PC-9 (cell line): ENCODE data around the gene PMM2. TPM values are rescaled to one million over a fixed set of nuclear protein-coding genes. Genes with fewer than 3 reads are reported as not detected.

Source experiments
- BruUV-seq: library from RNA; stranded (reverse); fragments of 400-500 nt; replicated peaks from 2 replicates; lab custom pipeline; 2021; lab: Mats Ljungman, UMichigan
- CTCF ChIA-PET: fragments of 300-600 bp; sonication (Branson Sonifier 250); formaldehyde crosslinking; loops from one replicate; lab custom pipeline; 2022; ENCODE audit warnings: antibody characterized with exemption; lab: Charles Lee
- POLR2A ChIA-PET: fragments of 300-600 bp; sonication (Branson Sonifier 250); formaldehyde crosslinking; loops from one replicate; lab custom pipeline; 2022; ENCODE audit warnings: antibody characterized with exemption; ENCODE audit not compliant: unreplicated experiment; lab: Charles Lee
- DNase-seq, 2 experiments: peaks; one replicate each; pipeline versions ENCODE4 v3.0.0 to v3.0.0-alpha.2; 2015 to 2022; ENCODE audit warnings: mixed read lengths in 1 of 2
- H2AFZ ChIP-seq: fragments of 200-600 bp; sonication (generic); 2 replicates; pipeline ENCODE4 v1.8.1; 2017; ENCODE audit warnings: antibody characterized with exemption
- H3F3A ChIP-seq: fragments of 200-600 bp; sonication (generic); 2 replicates; pipeline ENCODE4 v1.8.1; 2017; ENCODE audit warnings: antibody characterized with exemption, mild to moderate bottlenecking, low read depth; ENCODE audit not compliant: insufficient read depth
- H3K27ac ChIP-seq: fragments of 200-600 bp; sonication (generic); 2 replicates; pipeline ENCODE4 v1.6.1; 2016; ENCODE audit warnings: mixed run types
- H3K27me3 ChIP-seq: fragments of 200-600 bp; sonication (generic); 2 replicates; pipeline ENCODE4 v1.6.1; 2016; ENCODE audit warnings: low read depth, mixed run types; ENCODE audit not compliant: insufficient read depth
- H3K36me3 ChIP-seq: fragments of 200-600 bp; sonication (generic); 2 replicates; pipeline ENCODE4 v1.6.1; 2016; ENCODE audit warnings: low read depth, mixed run types
- H3K4me1 ChIP-seq: fragments of 200-600 bp; sonication (generic); replicated peaks from 2 replicates; pipeline ENCODE4 v1.6.1; 2016; ENCODE audit warnings: mixed run types; ENCODE audit not compliant: insufficient read depth
- H3K4me2 ChIP-seq: fragments of 200-600 bp; sonication (generic); 2 replicates; pipeline ENCODE4 v1.6.1; 2017; ENCODE audit warnings: mixed run types
- H3K4me3 ChIP-seq: fragments of 200-600 bp; sonication (generic); 2 replicates; pipeline ENCODE4 v1.6.1; 2016; ENCODE audit warnings: mixed run types
- H3K79me2 ChIP-seq: fragments of 200-600 bp; sonication (generic); 2 replicates; pipeline ENCODE4 v1.6.1; 2017; ENCODE audit warnings: low read depth, mixed run types
- H3K9me2 ChIP-seq: fragments of 200-600 bp; sonication (generic); 2 replicates; pipeline ENCODE4 v1.8.1; 2017; ENCODE audit warnings: mild to moderate bottlenecking; ENCODE audit not compliant: insufficient read depth
- H3K9me3 ChIP-seq: fragments of 200-600 bp; sonication (generic); 2 replicates; pipeline ENCODE4 v1.8.1; 2016; ENCODE audit warnings: low read depth; ENCODE audit not compliant: insufficient read depth
- H4K20me1 ChIP-seq: fragments of 200-600 bp; sonication (generic); 2 replicates; pipeline ENCODE4 v1.8.1; 2017; ENCODE audit not compliant: insufficient read depth
- EZH2 ChIP-seq: fragments of 200-600 bp; sonication (generic); IDR thresholded peaks from 2 replicates; pipeline ENCODE4 v1.8.0; 2017; ENCODE audit warnings: antibody characterized with exemption, low read depth
- intact Hi-C: fragments of 100-400 bp; cut with micrococcal nuclease; formaldehyde crosslinking; loops from one replicate; pipeline ENCODE4 v1.10.0; 2022; ENCODE audit not compliant: unreplicated experiment
- total RNA-seq: library from RNA; stranded (reverse); gene quantifications from 2 replicates; pipeline ENCODE4 v1.2.3, GENCODE V29; 2021
- TF ChIP-seq, protein P1 (sequence below): fragments of 200-600 bp; sonication (generic); conservative IDR thresholded peaks from 2 replicates; pipeline ENCODE4 v1.6.1; 2017; ENCODE audit warnings: mixed run types, antibody characterized with exemption, mild to moderate bottlenecking, moderate library complexity

PMM2 gene
- total RNA-seq, 1 experiment from 2014 or later = 54.4 TPM

DNA sequence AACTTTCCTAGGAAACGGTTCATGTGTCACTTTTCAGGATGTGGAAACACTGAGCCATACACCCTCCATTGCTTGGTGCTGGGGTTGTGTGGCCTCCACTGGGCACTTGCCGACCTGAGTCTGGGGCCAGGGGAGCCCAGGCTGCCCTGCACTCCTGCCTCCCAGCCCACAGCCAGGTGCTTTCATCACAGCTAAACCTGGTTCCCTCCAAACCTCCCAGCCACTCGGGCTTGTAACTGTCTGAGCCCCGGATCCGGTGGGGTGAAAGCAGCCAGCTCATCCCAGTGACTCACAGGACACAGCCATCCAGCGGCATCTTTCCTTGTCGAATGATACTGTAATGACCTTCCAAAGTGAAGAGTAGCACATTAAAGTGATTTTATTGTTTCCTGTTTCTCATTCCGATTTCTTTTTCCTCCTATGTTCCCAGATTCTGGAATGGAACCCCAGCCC lies 51.3 kb downstream of the PMM2 start:
- Histone ChIP-seq H3K27me3 (no peaks in the 10 kb centered on the region), H4K20me1 (peaks cover 55% of the 10 kb centered on the region), H3K4me1 (no peaks in the 10 kb centered on the region), H3K36me3 (peaks cover 14% of the 10 kb centered on the region; the same call in 1 of the 2 replicates), H3K9me2 (no peaks in the 10 kb centered on the region), H3K27ac (no peak overlapping the region), H3F3A (peaks cover 23% of the 10 kb centered on the region), H3K4me2 (no peak overlapping the region), H3K79me2 (no peaks in the 10 kb centered on the region), H3K9me3 (no peaks in the 10 kb centered on the region), H2AFZ (no peak overlapping the region), H3K4me3 (no peak overlapping the region)
- no peak for DNase-seq
- no TSS peak for BruUV-seq
- intact Hi-C loops = no loop called here
- CTCF ChIA-PET = no interaction called here
- POLR2A ChIA-PET = no interaction called here
- no peak for TF ChIP-seq EZH2
- TF ChIP-seq, protein P1, sequence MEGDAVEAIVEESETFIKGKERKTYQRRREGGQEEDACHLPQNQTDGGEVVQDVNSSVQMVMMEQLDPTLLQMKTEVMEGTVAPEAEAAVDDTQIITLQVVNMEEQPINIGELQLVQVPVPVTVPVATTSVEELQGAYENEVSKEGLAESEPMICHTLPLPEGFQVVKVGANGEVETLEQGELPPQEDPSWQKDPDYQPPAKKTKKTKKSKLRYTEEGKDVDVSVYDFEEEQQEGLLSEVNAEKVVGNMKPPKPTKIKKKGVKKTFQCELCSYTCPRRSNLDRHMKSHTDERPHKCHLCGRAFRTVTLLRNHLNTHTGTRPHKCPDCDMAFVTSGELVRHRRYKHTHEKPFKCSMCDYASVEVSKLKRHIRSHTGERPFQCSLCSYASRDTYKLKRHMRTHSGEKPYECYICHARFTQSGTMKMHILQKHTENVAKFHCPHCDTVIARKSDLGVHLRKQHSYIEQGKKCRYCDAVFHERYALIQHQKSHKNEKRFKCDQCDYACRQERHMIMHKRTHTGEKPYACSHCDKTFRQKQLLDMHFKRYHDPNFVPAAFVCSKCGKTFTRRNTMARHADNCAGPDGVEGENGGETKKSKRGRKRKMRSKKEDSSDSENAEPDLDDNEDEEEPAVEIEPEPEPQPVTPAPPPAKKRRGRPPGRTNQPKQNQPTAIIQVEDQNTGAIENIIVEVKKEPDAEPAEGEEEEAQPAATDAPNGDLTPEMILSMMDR = no peak

DNA sequence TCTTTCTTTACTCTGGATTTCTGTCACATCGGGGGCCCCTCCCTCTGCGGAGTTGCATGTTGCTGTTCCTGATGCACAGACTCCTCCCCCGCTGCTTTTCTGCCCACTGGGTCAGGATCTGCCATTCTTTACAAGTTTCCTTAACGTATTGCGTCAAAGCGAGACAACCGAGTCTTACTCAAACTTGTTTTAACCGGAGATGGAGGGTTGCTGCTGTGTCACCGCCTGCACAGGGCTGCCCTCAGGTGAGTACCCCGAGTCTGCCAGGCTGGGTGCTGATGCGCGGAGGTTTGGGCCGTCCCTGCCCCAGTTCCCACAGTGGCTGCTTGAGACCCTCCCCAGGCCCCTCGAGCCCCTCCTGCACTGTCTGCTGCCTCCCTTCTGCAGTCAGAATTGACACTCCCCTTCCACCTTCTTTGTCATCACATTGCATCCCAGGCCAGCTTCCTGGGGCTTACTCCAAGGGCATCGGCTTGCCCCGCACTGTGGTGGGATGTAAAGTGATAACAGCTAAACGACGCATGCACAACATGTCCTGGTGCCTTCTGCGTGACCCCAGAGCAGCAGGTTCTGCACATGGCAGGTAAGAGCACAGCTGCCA lies 51.9 kb downstream of the PMM2 start:
- Histone ChIP-seq H3K36me3 (peaks cover 14% of the 10 kb centered on the region; the same call in 1 of the 2 replicates), H2AFZ (no peak overlapping the region), H3K4me3 (no peak overlapping the region), H3K79me2 (no peaks in the 10 kb centered on the region), H3F3A (peaks cover 23% of the 10 kb centered on the region), H3K27me3 (no peaks in the 10 kb centered on the region), H3K9me3 (no peaks in the 10 kb centered on the region), H3K27ac (no peak overlapping the region), H3K4me1 (no peaks in the 10 kb centered on the region), H3K9me2 (no peaks in the 10 kb centered on the region), H3K4me2 (no peak overlapping the region), H4K20me1 (peaks cover 55% of the 10 kb centered on the region)
- no TSS peak for BruUV-seq
- CTCF ChIA-PET = no interaction called here
- no peak for DNase-seq
- intact Hi-C loops = no loop called here
- POLR2A ChIA-PET = no interaction called here
- TF ChIP-seq EZH2 = no peak
- TF ChIP-seq, protein P1 = no peak

DNA sequence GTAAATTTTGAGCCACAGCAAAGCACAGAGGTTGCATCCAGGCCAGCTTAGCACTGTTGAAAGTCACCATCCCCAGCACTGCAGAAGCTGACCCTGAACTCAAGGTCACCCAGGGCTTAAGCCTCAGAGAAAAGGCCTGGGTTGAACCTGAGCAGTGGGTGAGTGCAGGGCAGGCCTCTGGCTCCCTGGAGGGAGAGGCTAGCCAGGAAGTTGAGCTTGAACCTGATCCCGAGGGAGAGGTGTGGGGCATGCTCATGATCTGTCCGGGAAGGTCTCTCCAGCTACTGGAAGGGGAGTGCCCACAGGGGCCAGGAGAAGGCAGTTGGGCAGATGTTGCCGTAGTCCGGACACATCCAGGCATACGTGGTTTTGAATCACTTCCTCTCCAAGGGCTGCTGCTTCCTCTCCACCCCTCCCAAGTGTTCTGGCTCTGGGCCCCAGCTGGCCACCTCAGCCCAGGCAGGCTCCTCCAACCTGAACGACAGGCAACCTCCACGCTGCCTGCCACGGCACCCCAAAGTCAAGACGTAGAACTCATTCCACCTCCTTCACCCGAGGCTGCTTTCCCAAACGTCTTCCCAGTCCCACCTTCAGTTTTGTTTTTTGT lies 52.7 kb downstream of the PMM2 start:
- peak in 1 of 2 experiments; percentile 55 for DNase-seq
- Histone ChIP-seq H3K27me3 (no peaks in the 10 kb centered on the region), H4K20me1 (peaks cover 50% of the 10 kb centered on the region), H3K9me3 (no peaks in the 10 kb centered on the region), H3K4me3 (no peak overlapping the region), H3K9me2 (no peaks in the 10 kb centered on the region), H3F3A (peaks cover 24% of the 10 kb centered on the region), H3K27ac (no peak overlapping the region), H3K79me2 (no peaks in the 10 kb centered on the region), H3K4me1 (no peaks in the 10 kb centered on the region), H3K4me2 (no peak overlapping the region), H2AFZ (no peak overlapping the region), H3K36me3 (peaks cover 14% of the 10 kb centered on the region; the same call in 1 of the 2 replicates)
- intact Hi-C loops = no loop called here
- BruUV-seq = no TSS peak
- ChIA-PET POLR2A (no interaction called here), CTCF (no interaction called here)
- TF ChIP-seq EZH2 = no peak
- TF ChIP-seq, protein P1 = no peak
